Hematopoietic multipotent progenitor cell treated with erythropoietin and hydrocortisone succinate and interleukin-3 and kit ligand, for 8 days (in vitro differentiated cells): Measurements from ENCODE around the gene TBX1.
"Not testable (repeated sequence)": the region's sequence is repeated elsewhere in the genome, so short reads cannot be mapped to it uniquely, and the experiment has no call there.

ENCODE experiments used
- DNase-seq: peaks from one replicate; pipeline ENCODE4 v3.0.0-alpha.2; 2015

The TBX1 gene

DNA sequence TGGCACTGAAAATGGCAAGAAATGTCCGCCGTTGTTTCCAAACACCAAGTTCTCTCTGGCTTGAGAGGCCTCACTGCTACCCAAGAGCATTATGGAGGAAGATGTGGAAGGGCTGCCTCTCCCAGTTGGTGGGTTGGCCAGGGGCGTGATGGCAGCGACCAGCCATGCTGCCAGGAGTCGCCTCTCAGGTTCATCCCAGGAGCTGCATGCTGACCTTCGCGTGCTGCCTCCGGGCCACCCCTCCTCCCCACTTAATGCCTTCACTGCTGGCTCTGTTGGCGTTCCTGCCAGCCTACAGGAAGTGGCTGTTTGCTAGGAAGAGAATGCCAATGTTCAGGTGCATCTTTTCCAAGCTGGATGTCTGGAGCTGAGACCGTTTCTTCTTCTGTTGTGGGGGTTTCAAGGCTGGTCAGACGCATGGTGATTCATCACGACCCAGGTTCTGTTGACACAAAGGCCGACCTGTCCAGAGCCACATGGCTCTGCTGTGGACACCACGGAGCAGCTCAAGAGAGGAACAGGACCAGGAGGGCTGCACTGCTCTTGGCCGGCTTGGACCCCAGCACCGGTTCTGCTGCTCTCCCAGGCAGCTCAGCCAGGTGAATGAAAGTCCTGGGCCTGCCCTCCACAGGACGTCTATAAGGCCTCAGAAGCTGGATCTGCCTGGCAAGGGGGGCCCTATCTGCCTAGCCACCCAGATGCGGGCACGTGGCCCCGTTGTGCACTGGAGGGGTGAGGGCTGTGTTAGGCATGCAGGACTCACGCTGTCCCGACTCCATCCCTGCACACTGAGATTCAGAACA, 25.1 kb downstream of the TBX1 start:
- DNase-seq, result no peak

- DNase-seq, result no peak
Measured at GRCh38 chr22:19786264-19786585, 25.6 kb downstream of the TBX1 start.

DNA sequence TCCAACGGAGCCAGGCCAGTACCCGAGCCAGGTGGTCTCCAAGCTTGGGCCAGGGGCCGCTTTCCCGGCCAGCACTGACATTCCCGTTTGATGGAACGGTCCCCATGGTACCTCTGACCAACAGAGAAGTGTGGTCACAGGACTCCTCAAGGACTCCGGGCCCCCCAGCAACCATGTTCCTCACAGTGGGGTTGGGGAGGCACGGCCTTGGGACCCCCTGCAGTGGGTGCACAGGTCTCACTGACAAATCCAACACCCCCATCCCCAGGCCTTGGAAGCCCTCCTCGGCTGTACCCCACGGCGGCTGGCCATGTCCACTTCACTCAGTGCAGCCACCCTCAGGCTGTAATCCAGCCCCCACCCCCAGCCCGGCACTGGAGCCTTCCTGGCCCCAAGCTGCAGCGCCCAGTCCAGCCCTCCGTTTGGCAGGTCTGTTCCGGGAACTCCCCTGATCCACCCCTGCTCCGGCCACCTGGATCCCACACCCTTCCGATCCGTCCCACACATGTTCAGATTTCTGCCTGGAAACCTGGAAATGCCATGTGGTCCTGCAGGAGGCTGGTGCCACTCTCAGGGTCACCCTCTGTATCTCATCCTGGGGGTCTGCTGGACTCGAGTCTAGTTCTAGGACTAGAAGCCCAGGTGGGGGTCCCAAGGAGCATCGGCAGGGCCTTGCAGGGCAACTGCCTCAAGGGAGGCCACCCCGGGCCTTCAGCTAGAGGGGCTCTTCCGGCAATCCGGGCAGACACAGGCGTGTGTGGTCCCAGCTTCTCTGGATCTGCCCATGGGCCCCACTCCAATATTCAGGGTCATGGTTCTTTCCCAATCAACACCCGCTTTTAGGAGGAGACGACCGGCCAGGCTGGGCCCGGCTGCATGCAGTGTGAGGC, 26.6 kb downstream of the TBX1 start:
- no peak for DNase-seq

- no peak for DNase-seq
Measured at GRCh38 chr22:19787849-19788141, 27.2 kb downstream of the TBX1 start.

- no peak for DNase-seq
Measured at GRCh38 chr22:19788661-19789225, 28.2 kb downstream of the TBX1 start.

DNA sequence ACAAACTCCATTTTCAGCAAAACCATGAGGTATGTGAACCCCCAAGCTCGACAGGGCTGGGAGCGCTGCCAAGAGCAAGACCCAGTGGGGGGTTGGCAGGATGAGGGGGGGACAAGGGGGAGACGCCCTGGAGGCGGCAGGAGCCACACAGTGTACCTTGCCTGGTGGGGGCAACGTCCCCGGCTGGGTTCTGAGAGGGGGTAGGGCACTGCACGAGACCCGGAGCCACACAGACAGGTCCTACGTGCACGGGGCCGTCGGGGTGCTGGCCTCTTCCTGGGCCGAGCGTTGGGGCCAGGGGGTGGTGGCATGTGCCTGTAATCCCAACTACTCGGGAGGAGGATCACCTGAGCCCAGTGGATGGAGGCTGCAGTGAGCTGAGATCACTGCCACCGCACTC, 28.8 kb downstream of the TBX1 start:
- no peak for DNase-seq

GRCh38 chr22:19789828-19790227, 29.2 kb downstream of the TBX1 start:
- no peak for DNase-seq

DNA sequence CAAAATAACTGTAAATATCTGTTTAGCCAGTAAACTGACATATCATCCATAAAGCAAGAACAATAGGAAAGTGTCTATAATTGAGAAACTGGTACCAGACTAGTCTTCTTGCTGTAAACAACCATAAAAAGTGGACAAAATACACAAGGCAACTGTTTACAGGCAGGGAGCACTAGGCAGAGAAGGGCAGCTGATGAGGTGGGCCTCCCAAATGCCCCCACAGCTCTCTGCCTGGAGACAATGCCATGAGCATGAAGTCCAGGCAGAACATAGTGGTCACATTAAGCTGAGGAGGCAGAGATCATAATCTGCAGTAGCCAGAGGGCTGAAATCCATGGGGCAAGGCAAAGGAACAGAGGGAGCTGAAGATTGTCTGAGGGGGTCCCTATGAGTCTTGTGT, 30.7 kb downstream of the TBX1 start:
- no peak for DNase-seq

GRCh38 chr22:19791894-19792293, 31.3 kb downstream of the TBX1 start:
- no peak for DNase-seq

DNA sequence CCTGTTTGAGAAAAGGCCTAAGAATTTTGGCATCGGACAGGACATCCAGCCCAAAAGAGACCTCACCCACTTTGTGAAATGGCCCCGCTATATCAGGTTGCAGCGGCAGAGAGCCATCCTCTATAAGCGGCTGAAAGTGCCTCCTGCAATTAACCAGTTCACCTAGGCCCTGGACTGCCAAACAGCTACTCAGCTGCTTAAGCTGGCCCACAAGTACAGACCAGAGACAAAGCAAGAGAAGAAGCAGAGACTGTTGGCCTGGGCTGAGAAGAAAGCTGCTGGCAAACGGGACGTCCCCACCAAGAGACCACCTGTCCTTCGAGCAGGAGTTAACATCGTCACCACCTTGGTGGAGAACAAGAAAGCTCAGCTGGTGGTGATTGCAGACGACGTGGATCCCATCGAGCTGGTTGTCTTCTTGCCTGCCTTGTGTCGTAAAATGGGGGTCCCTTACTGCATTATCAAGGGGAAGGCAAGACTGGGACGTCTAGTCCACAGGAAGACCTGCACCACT, 31.9 kb downstream of the TBX1 start:
- DNase-seq, result not testable (repeated sequence)

DNA sequence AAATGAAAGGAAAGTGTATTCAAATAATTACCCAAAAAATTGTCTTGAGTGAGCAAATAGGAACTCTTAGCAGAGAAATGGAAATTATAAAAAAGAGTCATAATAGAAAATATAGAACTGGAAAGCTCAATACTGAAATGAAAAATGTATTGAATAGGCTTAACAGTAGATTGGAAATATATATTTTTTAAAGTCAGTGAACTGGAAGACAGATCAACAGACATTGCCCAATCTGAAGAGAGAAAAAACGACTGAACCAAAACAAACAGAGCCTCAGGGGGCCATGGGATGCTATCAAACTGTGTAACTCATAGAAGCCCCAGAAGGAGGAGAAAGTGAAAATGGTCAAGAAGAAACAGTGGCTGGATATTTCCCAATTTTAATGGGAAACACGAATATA, 32.6 kb downstream of the TBX1 start:
- DNase-seq, result no peak

GRCh38 chr22:19793661-19794310, 33.2 kb downstream of the TBX1 start:
- DNase-seq, result no peak

- DNase-seq, result no peak
Measured at GRCh38 chr22:19795617-19796008, 35.0 kb downstream of the TBX1 start.

DNA sequence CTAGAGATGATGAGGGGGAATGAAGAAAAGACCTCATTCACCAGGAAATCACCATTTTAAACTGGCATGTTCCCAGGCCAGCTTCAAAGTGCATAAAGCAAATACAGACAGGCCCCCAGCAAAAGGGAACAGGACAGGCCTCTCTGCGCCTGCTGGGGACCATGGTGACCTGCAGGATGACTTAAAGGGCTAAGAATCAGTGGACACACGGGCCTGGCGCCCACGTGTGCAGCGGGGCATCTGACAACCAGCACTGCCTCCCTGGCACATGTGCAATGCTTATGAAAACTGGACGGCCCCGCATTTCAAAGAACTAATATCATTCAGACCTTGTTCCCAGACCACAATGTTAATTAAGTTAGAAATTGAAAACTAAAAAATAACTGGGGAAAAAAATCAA, 35.6 kb downstream of the TBX1 start:
- no peak for DNase-seq

DNA sequence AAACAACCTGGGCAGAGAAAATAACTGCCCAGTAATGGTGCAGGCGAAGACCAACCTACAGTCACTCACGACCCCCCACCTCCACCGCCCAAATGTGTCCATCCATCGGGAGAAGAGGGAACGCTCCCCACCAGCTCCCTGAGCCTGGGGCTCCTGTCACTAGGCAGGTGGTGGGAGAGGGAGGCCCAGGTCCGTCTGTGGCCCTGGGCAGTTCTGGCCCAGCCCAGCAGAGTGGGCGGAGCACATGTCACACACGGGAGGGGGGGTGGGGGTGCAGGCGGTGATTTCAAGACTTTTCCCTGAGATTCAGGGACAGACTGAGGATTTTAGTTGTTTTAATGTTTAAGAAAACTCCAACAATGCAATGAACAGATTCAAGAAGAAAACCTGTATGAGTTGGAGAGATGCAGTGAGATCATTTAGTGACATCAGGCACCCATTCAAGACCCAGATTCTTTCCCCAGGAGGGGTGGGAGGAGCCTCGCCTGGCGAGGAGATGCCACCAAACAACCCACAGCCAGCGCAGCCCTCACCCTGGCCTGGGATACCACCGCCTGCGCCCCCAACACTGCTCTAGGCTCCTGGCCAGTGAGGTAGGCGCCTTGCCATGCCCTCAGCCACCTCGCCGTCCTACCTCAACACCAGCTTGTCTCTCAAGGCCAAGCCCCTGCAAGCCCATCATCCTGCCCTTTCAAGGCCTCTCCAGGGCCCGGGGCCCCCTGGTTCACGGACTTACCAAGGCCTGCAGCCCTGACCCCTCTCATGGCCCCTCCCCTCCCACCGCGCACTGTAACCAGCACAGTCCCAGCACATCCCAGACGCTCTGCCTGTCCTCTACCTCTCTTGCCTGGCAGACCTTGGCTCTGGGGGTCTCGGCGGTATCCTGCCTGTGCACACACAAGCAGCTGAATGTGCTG, 36.8 kb downstream of the TBX1 start:
- no peak for DNase-seq

- DNase-seq, result no peak
Measured at GRCh38 chr22:19798003-19798665, 37.6 kb downstream of the TBX1 start.

- DNase-seq, result no peak
Measured at GRCh38 chr22:19798891-19799293, 38.3 kb downstream of the TBX1 start.

DNA sequence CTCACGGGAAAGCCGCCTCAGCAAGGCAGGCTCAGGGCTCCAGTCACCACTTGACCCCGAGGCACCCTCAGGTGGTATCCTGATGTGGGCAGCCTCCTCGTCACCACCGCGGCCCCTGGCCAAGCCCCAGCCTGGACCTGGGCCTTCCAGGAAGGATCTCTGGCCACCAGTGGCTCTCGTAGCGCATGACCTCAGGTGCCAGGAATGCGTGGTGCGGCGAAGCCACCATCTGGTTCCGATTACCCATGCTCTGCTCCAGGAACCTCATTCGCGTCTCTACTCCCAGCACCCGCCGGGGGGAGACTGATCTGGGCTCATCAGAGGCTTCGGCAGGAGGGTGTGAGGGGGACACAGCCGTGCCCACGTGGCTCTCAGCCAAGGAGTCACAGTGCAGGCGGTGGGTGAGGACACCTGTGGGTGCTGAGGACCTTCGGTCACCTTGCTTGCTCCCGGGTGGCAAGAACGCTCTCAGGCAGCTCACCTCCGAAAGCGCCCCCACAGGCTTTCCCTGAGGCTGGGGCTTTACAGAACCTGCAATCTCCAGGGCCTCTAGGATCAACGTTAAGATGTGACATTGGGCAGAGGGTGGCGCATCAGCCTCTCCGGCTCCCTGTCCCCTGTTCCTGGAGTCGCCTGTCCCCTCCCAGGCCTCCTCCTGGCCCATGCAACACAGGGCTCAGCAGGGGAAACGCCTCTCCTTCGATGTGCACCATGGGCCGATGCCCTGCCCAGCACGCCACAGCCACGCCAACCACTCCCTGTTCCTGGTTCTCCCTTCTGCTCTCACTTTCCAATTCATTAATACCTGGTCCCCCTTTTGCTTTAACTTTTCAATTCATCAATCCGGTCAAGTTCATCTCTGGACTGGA, 39.0 kb downstream of the TBX1 start:
- DNase-seq, result no peak

- DNase-seq, result no peak
Measured at GRCh38 chr22:19800306-19800705, 39.7 kb downstream of the TBX1 start.

- DNase-seq, result no peak
Measured at GRCh38 chr22:19800761-19801244, 40.2 kb downstream of the TBX1 start.
